Hematopoietic multipotent progenitor cell treated with erythropoietin and hydrocortisone succinate and interleukin-3 and kit ligand, for 6 days (in vitro differentiated cells): ENCODE measurements around the gene ENDOV.

Experiments
- DNase-seq: peaks from one replicate; pipeline ENCODE4 v3.0.0-alpha.2; 2015

The ENDOV gene

GRCh38 chr17:80414803-80415625 lies at the start of gene ENDOV:
Gene ENDOV (plus strand): TSS chr17:80415167. CDS start chr17:80415195, 28 bp downstream.
- peak; percentile 97 for DNase-seq

GRCh38 chr17:80365983-80366382 lies 49.0 kb upstream of the ENDOV start:
- DNase-seq, result no peak

GRCh38 chr17:80367503-80367902 lies 47.5 kb upstream of the ENDOV start:
- no peak for DNase-seq

DNA sequence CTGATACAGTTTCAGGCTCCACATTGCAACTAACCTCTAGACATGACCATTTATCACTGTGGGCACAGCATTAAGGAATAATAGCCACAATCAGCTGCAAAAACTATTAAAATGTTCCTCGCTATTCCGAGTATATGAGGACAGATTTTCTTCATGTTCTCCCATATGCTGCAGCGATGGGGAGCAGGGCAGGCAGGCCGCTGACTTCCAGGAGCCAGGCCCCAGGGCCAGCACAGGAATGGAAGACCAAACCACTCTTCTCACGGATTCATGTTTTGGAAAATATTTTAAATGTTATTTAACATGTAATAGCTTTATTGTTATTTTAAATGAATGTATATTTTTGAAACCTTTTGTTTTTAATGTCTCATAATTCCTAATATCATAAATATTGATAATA lies 43.8 kb upstream of the ENDOV start:
- no peak for DNase-seq

DNA sequence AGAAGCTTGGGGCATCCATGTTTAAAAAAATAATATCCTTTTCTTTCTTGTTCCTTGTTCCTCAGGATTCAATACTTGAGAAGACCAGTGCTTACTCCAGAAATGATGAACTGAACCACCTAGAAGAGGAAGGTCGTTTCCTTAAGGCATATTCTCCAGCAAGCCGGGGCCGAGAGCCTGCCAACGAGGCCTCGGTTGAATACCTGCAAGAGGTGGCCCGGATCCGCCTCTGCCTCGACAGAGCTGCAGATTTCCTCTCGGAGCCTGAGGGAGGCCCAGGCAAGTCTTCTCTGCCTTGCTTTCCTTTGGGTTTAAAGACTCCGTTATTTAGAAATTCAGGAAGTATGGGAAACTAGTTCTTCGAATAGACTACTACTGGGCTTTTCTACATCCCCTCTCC lies 42.5 kb upstream of the ENDOV start:
- DNase-seq, result no peak

DNA sequence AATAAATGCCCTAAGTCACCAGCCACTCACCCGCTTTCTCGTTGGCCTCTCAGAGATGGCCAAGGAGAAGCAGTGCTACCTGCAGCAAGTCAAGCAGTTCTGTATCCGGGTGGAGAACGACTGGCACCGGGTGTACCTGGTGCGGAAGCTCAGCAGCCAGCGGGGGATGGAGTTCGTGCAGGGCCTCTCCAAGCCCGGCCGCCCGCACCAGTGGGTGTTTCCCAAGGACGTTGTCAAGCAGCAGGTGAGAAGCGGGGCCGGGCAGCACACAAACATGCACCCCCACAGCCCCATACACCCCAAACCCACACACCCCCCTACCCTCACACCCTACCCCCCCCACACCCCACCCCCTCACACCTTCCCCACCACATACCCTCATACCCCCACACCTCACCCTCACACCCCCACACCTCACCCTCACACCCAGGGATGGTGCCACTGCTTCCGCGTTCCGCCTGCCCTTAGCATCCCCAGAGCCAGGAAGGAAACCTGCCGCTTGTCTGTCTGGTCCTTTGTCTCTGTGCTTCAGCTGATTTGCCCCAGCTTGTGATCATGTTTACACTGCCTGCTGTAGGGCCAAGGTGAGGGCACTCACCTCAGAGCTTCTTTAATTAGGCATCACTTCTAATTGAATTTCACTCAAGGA lies 41.9 kb upstream of the ENDOV start:
- DNase-seq, result no peak

DNA sequence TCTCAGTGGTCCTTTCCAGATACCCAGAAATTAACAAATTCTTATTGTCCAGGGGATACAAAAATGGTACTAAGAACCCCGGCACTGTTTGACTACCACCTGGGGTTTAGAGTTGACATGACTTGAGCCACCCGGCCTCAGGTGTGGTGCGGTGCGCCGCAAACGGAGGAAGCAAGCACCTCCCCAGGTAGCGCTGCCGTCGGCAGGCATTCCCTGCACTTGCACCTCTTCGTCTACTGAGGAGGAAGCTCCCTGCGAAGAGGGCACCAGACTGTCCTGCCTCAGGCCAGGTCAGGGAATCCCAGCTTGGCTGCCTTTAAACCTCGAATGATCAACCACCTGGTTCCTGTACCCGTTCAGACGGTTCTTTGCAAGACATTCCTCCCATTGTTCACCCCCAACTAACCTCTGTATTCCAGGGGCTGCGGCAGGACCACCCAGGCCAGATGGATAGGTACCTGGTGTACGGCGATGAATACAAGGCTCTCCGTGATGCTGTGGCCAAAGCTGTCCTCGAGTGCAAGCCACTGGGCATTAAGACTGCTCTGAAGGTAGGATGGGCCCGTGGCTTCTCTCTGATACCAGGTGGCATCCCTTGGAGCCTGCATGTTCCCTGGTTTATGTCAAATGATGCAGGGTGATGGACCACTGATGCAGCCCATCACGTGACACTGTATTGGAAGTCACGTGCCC lies 40.8 kb upstream of the ENDOV start:
- DNase-seq, result no peak

DNA sequence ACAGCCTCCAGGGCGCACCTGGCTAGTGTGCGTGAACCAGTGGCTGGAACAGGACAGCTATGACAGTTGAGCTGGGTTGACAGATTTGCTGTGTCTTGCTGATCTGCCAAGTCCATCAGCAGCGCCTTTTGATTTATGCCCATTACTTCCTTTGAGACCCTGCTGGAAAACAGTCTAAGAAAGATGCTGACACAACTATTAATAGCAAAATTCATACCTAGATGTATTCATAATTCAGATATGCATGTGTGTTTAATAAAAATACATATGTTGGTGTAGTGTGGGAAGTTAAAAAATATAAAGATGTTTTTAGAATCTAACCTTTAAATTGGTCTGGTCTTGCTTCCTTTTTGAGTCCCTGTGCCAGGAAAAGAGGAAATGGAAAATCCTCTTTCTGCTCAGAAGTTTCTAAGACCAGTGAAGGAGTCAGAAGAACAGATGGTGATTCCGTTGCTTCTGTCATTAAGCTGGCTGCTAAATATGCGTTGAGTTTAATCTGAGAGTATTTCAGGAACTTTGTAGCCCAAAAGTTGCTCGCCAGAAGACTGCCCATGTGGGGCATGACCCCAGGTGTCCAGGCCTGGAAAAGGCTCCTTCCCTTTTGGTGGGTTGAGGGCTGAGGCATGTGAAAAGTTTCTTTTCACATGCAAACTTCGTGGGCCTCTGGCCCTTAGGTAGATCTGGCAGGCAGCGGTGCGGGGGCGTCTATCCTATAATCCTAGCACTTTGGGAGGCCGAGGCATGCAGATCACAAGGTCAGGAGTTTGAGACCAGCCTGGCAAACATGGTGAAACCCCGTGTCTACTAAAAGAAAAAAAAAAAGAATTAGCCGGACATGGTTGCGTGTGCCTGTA lies 40.0 kb upstream of the ENDOV start:
- no peak for DNase-seq

- DNase-seq, result no peak
Observed at GRCh38 chr17:80376531-80376930, 38.4 kb upstream of the ENDOV start.

DNA sequence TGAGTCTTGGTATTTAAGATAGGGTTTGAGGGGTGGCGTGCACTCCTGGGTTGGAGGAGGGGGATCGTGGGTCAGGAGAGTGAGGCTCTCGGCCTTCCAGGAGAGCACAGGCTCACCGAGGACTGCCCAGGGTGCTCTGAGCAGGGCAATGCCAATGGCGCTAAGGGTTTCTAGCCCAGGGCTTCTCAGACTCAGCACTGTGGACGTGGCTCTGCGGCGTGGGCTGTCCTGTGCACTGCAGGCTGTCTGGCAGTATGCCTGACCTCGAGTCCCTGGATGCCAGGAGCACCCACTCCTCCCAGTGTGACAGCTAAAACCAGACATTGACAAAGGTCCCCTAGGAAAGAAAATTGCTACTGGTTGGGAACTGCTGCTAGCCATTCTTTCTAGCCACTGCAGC lies 37.2 kb upstream of the ENDOV start:
- no peak for DNase-seq

GRCh38 chr17:80379348-80379747 lies 35.6 kb upstream of the ENDOV start:
- DNase-seq, result no peak

- no peak for DNase-seq
Observed at GRCh38 chr17:80380068-80380467, 34.9 kb upstream of the ENDOV start.

DNA sequence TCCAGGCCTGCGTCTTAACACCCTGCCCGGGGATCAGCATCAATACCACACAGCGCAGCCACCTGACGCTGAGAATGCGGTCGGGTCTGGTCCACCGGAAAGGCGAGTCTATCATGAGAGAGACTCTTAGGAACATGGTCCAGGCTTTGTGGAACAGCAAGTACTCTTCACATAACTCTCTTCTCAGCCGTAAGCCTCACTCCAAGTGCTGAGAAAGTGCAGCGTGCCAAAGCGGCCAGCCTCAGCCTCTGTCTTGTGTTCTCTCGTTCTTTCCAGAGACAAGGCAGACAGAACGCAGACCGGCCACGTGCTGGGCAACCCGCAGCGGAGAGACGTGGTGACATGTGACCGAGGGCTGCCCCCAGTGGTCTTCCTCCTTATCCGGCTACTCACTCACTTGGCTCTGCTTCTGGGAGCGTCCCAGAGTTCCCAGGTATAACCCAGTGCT lies 34.4 kb upstream of the ENDOV start:
- no peak for DNase-seq

DNA sequence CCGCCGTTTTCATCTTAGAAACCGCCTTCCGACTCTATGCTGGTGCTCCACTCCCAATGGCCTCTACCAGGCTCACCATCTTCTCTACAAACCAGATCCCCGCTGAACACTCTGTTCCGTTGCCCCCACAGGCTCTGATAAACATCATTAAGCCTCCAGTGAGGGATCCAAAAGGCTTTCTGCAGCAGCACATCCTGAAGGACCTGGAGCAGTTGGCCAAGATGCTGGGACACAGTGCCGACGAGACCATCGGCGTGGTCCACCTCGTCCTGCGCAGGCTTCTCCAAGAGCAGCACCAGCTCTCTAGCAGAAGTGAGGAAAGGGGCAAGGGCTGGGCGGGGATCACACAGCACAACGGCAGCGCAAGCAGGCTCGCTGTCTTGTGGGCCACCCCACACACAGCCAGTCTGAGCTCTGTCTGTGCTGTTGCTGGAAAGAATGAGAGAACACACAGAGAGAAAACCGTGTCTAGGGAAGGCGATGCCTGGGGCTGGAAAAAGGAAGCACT lies 33.5 kb upstream of the ENDOV start:
- DNase-seq, result no peak

DNA sequence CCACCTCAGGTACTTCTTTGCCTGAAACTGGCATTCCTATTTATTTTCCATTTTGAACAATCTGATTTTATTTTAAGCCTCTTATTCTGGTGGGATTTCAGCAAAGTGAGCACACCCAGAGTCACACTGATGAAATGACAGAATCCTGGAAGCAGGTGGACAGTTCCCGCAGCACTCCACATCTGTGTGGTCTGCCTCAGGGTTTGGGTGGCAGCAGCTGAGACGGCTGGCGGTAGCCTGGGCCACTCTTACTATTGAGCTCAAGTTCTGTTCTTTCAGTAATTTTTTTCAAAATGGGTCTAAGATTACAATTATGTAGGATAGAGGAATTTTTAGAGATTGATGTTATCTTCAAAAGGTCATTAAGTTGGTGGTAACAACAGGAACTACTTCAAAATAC lies 32.5 kb upstream of the ENDOV start:
- no peak for DNase-seq

- no peak for DNase-seq
Observed at GRCh38 chr17:80382956-80383355, 32.0 kb upstream of the ENDOV start.

GRCh38 chr17:80384078-80384960 lies 30.6 kb upstream of the ENDOV start:
- DNase-seq, result no peak

- no peak for DNase-seq
Observed at GRCh38 chr17:80385046-80385445, 29.9 kb upstream of the ENDOV start.

DNA sequence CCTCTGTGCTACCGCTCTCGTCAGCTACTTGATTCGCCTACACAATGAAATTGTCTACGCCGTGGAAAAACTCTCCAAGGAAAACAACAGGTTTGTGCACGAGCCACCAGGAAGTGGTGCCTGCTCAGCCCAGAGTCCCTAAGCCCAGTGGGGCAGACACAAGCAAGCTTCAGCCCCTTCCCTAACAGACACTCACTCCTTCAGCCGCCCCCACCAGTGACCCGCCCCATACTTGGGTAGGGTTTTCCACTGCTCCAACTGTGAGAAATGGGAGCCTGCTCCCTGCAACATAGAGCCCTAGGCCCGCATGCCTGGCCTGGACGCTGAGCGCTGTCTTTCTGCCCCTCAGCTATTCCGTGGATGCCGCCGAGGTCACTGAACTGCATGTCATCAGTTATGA lies 28.6 kb upstream of the ENDOV start:
- no peak for DNase-seq

GRCh38 chr17:80387071-80387470 lies 27.9 kb upstream of the ENDOV start:
- no peak for DNase-seq

DNA sequence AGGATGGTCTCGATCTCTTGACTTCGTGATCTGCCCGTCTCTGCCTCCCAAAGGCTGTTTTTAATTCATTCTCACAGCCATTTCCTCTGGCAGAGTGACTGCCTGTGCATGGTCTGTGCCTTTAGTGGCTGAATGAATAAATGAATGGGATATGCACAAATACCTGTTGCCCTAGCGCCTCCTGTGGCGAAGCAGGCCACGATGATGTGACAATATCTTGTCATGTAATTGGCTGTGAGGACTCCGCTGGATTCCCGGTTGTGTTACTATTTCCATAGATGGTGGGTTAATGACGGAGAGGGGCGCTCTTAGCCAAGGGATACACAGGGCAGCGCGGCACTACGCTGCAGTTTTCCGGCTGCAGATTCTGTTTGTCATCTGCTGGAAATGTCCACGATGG lies 26.8 kb upstream of the ENDOV start:
- no peak for DNase-seq

DNA sequence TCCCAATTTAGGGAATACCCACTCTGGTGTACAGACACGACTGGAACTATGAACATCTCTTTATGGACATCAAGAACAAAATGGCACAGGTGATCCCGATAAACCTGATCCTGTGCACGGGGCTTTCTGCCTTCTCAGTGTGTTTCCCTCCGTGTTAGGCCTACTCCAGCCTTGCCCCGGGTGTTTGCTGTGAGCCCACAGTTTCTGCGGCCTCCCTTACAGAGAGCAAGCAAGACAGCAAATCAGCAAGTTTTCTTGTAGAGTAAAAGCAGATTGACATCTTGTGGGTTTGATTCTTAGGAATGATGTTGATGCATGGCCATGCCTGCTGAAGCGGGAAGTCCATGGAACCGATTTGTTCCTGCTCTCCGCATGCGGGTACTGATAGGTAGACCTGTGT lies 26.4 kb upstream of the ENDOV start:
- DNase-seq, result no peak
